HG02970 (cell line): Measurements from ENCODE around the gene CD8B.

ENCODE experiments used
- ATAC-seq: cut with Tn5 transposase; IDR thresholded peaks from one replicate; pipeline ENCODE4 v1.9.1; 2021; ENCODE audit warnings: mild to moderate bottlenecking, moderate library complexity, moderate number of reproducible peaks; ENCODE audit not compliant: unreplicated experiment, low FRiP score

Gene CD8B

GRCh38 chr2:86806059-86806857 lies 55.4 kb downstream of the CD8B start:
- ATAC-seq, result no peak

- no peak for ATAC-seq
Measured at GRCh38 chr2:86800856-86801567, 60.7 kb downstream of the CD8B start.

- ATAC-seq, result no peak
Measured at GRCh38 chr2:86794861-86795260, 66.8 kb downstream of the CD8B start.

DNA sequence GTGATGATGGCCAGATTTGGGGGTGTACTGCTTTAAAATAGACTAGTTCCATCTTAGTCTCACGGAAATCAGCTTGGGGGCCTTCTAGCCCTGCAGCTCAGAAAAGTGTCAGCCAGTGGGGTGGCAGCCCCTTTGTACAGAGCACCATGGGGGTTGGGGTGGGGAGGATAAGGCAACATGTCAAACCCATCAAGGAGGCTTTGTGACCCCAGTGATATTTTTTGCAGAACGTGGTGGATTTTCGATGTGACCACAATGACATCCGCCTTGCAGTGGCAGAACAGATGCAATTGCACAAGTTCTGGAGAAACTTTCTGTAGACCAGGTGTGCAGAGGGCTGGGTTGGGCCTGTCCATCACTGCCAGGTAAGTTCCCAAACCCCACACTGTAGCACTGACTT lies 67.9 kb downstream of the CD8B start:
- no peak for ATAC-seq

GRCh38 chr2:86791573-86791972 lies 70.1 kb downstream of the CD8B start:
- no peak for ATAC-seq

GRCh38 chr2:86790676-86791572 lies 70.8 kb downstream of the CD8B start, which contains the start of gene CD8A:
TSS of gene CD8A (minus strand) at chr2:86790913. CDS start at chr2:86790825, 88 bp downstream.
- ATAC-seq, result no peak

GRCh38 chr2:86790134-86790675 lies 71.5 kb downstream of the CD8B start:
- ATAC-seq, result no peak

DNA sequence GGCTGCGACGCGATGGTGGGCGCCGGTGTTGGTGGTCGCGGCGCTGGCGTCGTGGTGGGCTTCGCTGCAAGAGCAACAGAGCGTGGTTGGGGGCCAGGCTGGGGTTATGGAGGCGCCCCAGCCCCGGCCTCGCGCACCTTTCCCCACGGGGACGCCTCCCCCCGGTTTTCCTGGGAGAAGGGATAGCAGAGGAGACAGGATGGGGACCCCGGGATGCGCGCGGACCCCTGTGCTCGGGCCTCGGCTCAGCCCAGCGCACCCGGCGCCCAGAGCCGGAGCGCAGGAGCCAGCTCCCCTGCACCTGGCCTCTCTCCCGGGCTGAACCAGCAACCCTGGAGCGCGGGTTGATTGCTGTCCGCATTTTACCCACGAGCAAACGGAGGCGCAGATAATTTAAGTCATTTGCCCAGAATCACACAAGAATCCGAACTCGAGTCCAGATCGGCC lies 72.0 kb downstream of the CD8B start:
- ATAC-seq, result no peak

- no peak for ATAC-seq
Measured at GRCh38 chr2:86788881-86789686, 72.6 kb downstream of the CD8B start.

- no peak for ATAC-seq
Measured at GRCh38 chr2:86788165-86788564, 73.5 kb downstream of the CD8B start.

- no peak for ATAC-seq
Measured at GRCh38 chr2:86787736-86788135, 74.0 kb downstream of the CD8B start.

DNA sequence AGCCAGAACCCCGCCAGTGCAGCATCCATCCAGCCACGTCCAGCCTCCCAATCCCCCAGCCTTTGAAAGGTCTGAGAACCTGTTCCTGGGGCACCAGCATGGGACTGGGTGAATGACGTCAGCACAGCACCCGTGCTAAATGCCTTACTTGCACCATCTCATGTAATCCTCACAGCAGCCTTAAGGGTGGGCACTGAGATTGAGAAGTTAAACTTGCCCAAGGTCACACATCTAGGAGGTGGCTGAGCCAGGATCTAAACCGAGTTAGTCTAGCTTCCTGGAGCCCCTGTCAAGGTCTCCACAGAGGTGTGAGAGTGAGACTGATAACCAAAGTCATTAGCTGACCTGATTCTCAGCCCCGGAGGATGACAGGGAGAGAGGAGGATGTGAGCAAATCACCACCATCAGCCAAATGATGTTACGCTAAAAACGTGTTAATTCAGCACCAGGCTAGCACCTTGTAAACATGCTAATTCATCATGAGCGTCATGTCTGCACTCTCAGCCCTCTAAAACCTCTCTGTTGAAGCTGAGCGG lies 75.6 kb downstream of the CD8B start:
- ATAC-seq, result no peak

GRCh38 chr2:86785456-86785855 lies 76.2 kb downstream of the CD8B start:
- ATAC-seq, result no peak

DNA sequence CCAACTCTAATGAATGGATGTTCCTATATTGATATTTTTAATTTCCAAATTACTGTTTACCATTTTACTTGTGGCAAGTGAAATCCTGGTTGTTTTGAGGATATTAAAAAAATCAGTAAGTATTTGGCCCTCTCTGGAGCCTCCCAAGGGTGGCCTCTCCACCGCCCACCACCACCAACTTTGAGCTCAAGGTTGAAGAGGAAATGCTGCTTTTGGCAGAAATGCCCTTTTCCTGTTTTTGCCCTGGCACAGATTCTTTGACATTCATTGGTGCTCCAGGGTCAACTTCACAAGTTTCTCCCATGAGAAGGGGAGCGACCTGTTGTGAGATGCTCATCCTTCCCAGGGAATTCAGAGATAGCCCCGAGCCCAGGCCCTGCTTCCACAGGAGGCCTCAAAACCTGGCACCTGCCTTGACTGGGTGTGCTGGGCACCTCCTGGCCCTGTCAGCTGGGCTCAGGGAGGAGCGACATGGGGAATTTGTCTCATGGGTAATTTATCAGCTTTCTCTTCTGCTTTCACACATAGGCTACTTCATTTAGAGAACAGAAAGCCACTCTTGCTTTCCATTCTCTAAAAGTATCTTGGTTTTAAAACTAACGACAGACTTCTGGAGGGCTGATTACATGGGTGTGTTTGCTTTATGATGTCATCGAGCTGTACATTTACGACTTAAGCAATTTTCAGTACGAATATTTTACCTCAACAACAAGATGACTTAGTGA lies 77.9 kb downstream of the CD8B start:
- peak; percentile 85 for ATAC-seq

GRCh38 chr2:86782748-86783147 lies 78.9 kb downstream of the CD8B start:
- no peak for ATAC-seq

GRCh38 chr2:86781363-86781762 lies 80.3 kb downstream of the CD8B start:
- ATAC-seq, result no peak

GRCh38 chr2:86779971-86780370 lies 81.7 kb downstream of the CD8B start:
- no peak for ATAC-seq

GRCh38 chr2:86778957-86779356 lies 82.7 kb downstream of the CD8B start:
- ATAC-seq, result no peak

DNA sequence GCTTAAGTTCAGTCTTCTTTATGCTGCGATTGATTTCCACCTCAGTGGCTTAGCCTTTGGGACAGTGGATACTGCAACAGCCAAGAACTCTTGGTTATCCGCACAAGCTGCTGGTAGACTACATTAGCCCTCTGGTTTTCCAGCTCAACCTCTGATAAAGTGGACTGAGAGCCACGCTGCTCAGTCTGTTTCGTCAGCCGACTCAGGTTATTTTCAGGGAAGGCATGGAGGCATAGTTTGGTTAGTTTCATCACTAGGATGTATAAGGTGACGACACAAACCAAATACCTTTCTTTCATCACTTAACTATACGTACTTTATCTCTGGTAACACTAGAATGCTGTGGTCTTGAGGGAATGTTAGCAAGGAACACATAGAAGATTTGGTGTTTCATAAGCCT lies 85.2 kb downstream of the CD8B start:
- no peak for ATAC-seq
